Left lung (tissue), 10 donors: Measurements from ENCODE around the gene RALGAPA1. TPM values are rescaled to one million over a fixed set of nuclear protein-coding genes. Genes with fewer than 3 reads are reported as not detected.

Source experiments
- ATAC-seq: fragments of 200-7000 bp; cut with Tn5 transposase; one replicate; pipeline ENCODE4 v1.9.1; 2020; ENCODE audit warnings: moderate library complexity
- DNase-seq, 4 donors: peaks; one replicate each; pipeline ENCODE4 v3.0.0-alpha.2; 2013 to 2020
- H3K27ac ChIP-seq, 2 donors: fragments of 200-600 bp; sonication (generic) in 1 of 2; one replicate each; pipeline versions ENCODE4 v1.5.0 to v1.8.0; 2020 to 2021
- H3K27me3 ChIP-seq, 2 donors: fragments of 200-600 bp; sonication (generic) in 1 of 2; one replicate each; pipeline versions ENCODE4 v1.5.0 to v1.8.0; 2020 to 2021
- H3K36me3 ChIP-seq, 2 donors: fragments of 200-600 bp; sonication (generic) in 1 of 2; one replicate each; pipeline versions ENCODE4 v1.5.0 to v1.8.0; 2020 to 2021
- H3K4me1 ChIP-seq, 2 donors: fragments of 200-600 bp; one replicate each; pipeline ENCODE4 v1.8.0; 2021
- H3K4me3 ChIP-seq, 2 donors: fragments of 200-600 bp; sonication (generic) in 1 of 2; one replicate each; pipeline versions ENCODE4 v1.5.0 to v1.8.0; 2020 to 2021; ENCODE audit warnings: mild to moderate bottlenecking in 1 of 2
- H3K9me3 ChIP-seq, 2 donors: fragments of 200-600 bp; sonication (generic) in 1 of 2; one replicate each; pipeline versions ENCODE4 v1.5.0 to v1.8.0; 2020 to 2021
- CTCF ChIP-seq, 2 donors: fragments of 200-600 bp; sonication (generic) in 1 of 2; IDR thresholded peaks; one replicate each; pipeline versions ENCODE4 v1.5.0 to v1.8.0; 2021; ENCODE audit warnings: antibody characterized with exemption in 2 of 2
- intact Hi-C, 2 donors: fragments of 100-400 bp; cut with DNase I; formaldehyde crosslinking; loops; one replicate each; pipeline versions ENCODE4 v1.11.2 to v1.14.2; 2022
- polyA plus RNA-seq, 6 donors: library from polyadenylated mRNA; unstranded; fragments of 120-200 nt; gene quantifications; one replicate each; pipeline ENCODE4 v1.2.1, GENCODE V29; 2013; ENCODE audit not compliant: insufficient read length in 6 of 6
- total RNA-seq, 2 donors: library from RNA; stranded (reverse); fragmentation: NEBNext Ultra II Directional; extraction: Animal tissue kit (Norgen Biotek cat#: 25700); gene quantifications; one replicate each; pipeline ENCODE4 v1.2.1, GENCODE V29; 2021
- donor health status: DM: no; HTN: yes; CAD: no.
- donor health status: DM: no; HTN: no; CAD: no.

The RALGAPA1 gene
- total and polyA plus RNA-seq, 8 donors: 42.0 to 58.7 (median 48.0) TPM

GRCh38 chr14:35758523-35759129, 50.5 kb downstream of the RALGAPA1 start:
- no peak overlapping the region for H3K27ac ChIP-seq
- no peaks in the 10 kb centered on the region for H3K4me1 ChIP-seq
- peaks cover 0 to 39% of the 10 kb centered on the region in 2 donors for H3K36me3 ChIP-seq
- no peaks in the 10 kb centered on the region for H3K9me3 ChIP-seq
- no peaks in the 10 kb centered on the region for H3K27me3 ChIP-seq
- DNase-seq (no peak), ATAC-seq (no peak)
- no peak overlapping the region for H3K4me3 ChIP-seq
- intact Hi-C loops: no loop called here
- no peak for TF ChIP-seq CTCF (IDR thresholded peaks at IDR 0.05)

GRCh38 chr14:35754671-35755070, 54.4 kb downstream of the RALGAPA1 start:
- H3K4me3 ChIP-seq: no peak overlapping the region
- H3K36me3 ChIP-seq: peaks cover 0 to 52% of the 10 kb centered on the region in 2 donors
- ATAC-seq (no peak), DNase-seq (no peak)
- H3K27me3 ChIP-seq: no peaks in the 10 kb centered on the region
- H3K27ac ChIP-seq: no peak overlapping the region
- H3K9me3 ChIP-seq: no peaks in the 10 kb centered on the region
- intact Hi-C loops: no loop called here
- TF ChIP-seq CTCF (IDR thresholded peaks at IDR 0.05): no peak
- H3K4me1 ChIP-seq: no peaks in the 10 kb centered on the region

GRCh38 chr14:35752380-35752779, 56.7 kb downstream of the RALGAPA1 start:
- H3K36me3 ChIP-seq: peaks cover 0 to 48% of the 10 kb centered on the region in 2 donors
- no peaks in the 10 kb centered on the region for H3K27me3 ChIP-seq

GRCh38 chr14:35750202-35750904, 58.7 kb downstream of the RALGAPA1 start:
- ATAC-seq: no peak
- Histone ChIP-seq H3K36me3 (peaks cover 0 to 35% of the 10 kb centered on the region in 2 donors), H3K4me3 (no peak overlapping the region), H3K4me1 (peaks cover 0 to 7% of the 10 kb centered on the region in 2 donors), H3K27ac (no peak overlapping the region), H3K27me3 (no peaks in the 10 kb centered on the region), H3K9me3 (no peaks in the 10 kb centered on the region)
- no peak for TF ChIP-seq CTCF (IDR thresholded peaks at IDR 0.05)
- intact Hi-C loops: no loop called here
- no peak for DNase-seq

More at GRCh38 chr14:35752380-35752779, 56.7 kb downstream of the RALGAPA1 start:
- H3K27ac ChIP-seq: no peak overlapping the region
- intact Hi-C loops: no loop called here
- ATAC-seq (no peak), DNase-seq (no peak)
- H3K4me1 ChIP-seq: peaks cover 0 to 4% of the 10 kb centered on the region in 2 donors
- TF ChIP-seq CTCF (IDR thresholded peaks at IDR 0.05): no peak
- H3K9me3 ChIP-seq: no peaks in the 10 kb centered on the region
- no peak overlapping the region for H3K4me3 ChIP-seq

GRCh38 chr14:35747379-35747778, 61.7 kb downstream of the RALGAPA1 start:
- H3K4me3 ChIP-seq: no peak overlapping the region
- no peak overlapping the region for H3K27ac ChIP-seq
- DNase-seq: peak in 2 of 4 donors; percentile 43 to 54
- no peak for TF ChIP-seq CTCF (IDR thresholded peaks at IDR 0.05)
- H3K9me3 ChIP-seq: no peaks in the 10 kb centered on the region
- H3K4me1 ChIP-seq: peaks cover 0 to 7% of the 10 kb centered on the region in 2 donors
- H3K27me3 ChIP-seq: no peaks in the 10 kb centered on the region
- intact Hi-C loops: no loop called here
- peaks cover 0 to 26% of the 10 kb centered on the region in 2 donors for H3K36me3 ChIP-seq
- ATAC-seq: peak; percentile 94
